ENCODE measurements around the gene NEDD4L.

NEDD4L gene

GRCh38 chr18:58095655-58096054, 51.6 kb downstream of the NEDD4L start:
- no peak for DNase-seq

- DNase-seq, result no peak
These were observed 52.6 kb downstream of the NEDD4L start for GRCh38 chr18:58096658-58097057.

- DNase-seq, result no peak
These were observed 53.3 kb downstream of the NEDD4L start for GRCh38 chr18:58097121-58097906.

DNA sequence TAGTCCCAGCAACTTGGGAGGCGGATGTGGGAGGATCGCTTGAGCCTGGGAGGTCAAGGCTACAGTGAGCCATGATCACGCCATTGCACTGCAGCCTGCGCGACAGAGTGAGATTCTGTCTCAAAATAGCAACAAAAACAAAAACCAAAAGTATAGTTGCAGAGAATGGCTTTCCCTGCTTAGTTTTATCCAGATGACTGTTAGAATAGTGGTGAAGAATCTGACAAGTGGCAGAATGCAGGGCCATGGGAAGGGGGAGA, 53.8 kb downstream of the NEDD4L start:
- no peak for DNase-seq

- no peak for DNase-seq
These were observed 54.7 kb downstream of the NEDD4L start for GRCh38 chr18:58098706-58099105.

- DNase-seq, result no peak
These were observed 56.1 kb downstream of the NEDD4L start for GRCh38 chr18:58100154-58100553.

DNA sequence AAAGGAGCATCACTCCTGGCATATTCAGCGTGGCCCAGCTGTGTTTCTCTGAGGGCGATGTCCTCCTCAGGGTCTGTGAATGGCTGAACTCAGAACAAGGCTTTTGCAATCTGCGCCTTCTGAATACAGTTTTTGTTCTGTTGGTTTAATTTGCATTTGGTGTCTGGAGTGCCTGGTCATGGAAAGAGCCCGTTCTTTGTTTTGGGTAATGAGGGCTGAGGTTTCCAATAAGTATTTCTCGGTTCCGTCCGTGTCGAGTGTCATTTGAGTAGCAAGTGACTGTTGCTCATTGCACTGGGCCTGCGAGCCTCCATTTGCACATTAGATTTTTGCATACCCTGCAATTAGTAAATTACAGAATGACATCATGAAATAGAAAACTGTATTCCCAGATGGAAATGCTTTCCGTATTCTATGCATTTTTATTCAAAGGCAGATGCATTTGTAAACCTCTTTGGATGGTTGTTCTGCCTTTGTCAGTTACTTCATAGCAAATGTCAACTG, 57.3 kb downstream of the NEDD4L start:
- no peak for DNase-seq

DNA sequence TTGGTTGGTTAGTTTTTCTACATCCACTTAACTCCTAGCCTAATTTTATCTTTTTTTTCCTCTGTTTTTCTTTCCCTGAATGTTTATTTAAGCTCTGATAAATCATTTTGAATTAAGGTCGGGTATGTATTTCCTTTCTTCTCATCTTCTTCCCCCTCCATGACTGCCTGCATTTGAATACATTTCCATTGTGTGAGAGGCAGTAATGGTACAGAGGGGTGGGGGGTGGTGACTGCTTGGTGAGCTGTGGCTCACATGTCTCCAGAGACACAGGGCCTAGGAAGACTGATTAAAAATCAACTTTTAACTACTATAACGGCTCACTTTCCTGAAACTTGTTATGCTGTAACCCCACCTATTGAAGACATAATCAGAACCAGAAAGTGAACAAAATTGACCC, 58.0 kb downstream of the NEDD4L start:
- no peak for DNase-seq

- no peak for DNase-seq
These were observed 58.8 kb downstream of the NEDD4L start for GRCh38 chr18:58102875-58103274.

DNA sequence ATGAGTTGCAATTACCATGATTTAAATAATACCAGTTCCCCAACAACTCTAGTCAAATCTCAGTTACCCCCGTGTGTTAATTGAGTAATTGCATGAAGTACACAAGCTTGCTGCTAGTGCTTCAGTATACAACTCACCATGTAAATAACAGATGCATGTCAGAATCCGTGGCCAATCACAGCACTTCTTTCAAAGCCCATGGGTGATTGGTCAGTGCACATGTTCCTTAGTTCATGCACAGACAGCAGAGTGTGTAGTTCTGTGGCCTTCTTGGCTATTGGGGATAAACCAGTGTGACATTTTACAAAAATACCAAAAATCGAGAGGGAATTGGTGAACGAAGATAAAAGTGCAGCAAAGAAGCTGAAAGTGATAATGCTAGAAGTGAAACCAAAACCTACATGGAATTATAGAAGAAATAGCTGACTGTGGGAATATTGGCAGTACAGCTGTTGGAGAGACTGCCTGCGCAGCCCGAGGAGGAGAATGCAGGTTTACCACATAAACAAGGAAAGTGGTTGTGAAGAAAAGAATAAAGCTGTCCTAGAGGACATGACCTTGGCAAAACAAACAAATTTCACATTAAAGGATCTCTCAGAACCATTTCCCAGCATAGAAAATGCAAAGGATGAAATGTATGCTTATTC, 59.4 kb downstream of the NEDD4L start:
- DNase-seq, result no peak

DNA sequence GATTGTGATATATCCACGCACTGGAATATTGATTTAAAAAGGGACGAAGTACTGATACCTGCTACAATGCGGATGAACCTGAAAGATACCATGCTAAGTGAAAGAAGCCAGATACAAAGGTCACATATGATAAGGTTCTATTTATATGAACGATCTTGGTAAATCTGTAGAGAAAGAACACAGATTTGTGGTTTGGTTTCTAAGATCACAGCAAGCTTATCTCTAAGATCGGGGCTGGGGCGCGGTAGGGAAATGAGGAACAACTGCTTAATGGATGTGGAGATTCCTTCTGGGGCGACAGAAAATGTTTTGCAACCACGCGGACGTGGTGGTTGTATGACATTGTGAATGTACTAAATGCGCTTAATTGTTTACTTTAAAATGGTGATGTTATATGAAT, 60.1 kb downstream of the NEDD4L start:
- DNase-seq, result no peak

DNA sequence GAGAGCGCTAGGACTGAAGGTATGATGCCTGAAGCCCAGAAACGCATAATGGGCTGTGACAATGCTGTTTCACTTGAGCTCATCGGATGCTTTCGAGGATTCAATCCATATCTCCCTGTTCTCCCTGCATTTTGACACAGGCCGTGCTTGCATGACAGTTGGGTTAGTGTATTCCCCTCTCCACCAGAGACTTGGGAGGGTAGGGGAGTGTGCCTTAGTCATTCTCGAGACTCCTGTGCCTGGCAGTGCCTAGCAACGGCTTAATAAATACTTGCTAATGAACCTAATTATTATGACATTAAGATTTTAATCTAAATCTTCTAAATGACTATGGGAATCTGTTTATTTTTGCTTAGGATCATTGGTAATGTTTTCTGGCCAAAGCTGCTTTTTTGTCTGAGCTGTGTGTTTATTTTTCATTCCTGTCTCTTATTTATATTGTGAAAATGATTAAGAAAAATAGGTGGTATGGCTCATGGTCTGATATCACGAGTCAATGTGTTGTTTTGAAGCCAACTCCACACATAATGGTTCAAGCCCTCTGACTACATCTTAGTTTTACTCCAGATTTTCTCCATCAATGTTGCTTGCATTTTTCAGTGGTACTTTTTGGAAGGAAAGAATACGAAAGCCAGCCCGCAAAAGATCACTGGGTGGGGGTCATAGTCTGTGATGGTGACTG, 61.3 kb downstream of the NEDD4L start:
- no peak for DNase-seq

DNA sequence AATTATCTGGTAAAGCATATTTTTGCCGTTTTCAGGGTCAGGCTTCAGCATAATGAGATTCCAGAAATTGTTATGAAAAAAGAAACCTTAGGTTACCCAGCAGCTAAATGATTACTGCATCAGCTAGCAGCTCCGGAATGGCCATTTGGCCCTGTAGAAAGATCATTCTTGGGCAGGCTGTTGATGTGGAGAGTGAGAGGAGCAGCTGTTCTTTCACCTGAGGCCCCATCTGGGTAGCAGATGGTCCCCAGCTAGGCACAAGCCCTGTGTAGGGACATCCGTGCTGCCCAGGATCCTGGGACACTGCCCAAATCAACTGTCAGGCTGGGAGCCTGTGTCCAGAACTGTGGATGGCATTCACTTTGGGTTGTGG, 61.8 kb downstream of the NEDD4L start:
- DNase-seq, result no peak

- no peak for DNase-seq
These were observed 62.5 kb downstream of the NEDD4L start for GRCh38 chr18:58106289-58107070.

DNA sequence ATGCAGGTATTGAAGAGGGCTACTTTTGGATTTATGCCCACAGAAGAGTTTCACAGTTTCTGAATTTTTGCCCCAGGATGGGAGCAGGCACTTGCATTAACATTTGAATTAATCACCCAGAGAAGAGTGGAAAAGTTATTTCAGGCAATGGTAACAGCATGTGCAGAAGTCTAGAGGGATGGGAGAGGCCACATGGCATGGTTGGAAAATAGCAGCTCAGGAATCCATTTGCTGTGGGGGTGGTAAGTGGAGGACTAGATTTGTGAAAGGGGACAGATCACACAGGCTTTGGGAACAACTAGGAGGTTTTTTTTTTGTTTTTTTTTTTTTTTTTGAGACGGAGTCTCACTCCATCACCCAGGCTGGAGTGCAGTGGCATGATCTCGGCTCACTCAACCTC, 65.2 kb downstream of the NEDD4L start:
- no peak for DNase-seq

DNA sequence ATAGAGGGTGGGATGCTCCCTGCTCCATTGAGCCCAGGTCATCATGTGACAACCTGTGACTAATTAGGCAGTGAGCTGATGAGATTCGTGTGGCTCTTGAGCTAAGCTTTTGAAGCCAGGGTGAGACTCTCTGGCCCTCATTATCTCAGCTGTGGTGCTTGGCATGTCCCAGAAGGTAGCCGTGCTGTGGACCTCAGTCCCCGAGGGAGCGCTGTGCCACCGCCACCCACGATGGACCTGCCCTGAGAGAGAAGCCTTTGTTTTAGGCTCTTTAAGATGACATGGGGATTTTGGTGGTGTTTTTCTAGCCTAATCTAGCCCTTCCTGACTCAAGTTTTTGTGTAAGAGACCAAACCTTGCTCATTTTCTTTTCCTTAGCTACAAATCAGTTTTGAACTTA, 66.4 kb downstream of the NEDD4L start:
- DNase-seq, result no peak

DNA sequence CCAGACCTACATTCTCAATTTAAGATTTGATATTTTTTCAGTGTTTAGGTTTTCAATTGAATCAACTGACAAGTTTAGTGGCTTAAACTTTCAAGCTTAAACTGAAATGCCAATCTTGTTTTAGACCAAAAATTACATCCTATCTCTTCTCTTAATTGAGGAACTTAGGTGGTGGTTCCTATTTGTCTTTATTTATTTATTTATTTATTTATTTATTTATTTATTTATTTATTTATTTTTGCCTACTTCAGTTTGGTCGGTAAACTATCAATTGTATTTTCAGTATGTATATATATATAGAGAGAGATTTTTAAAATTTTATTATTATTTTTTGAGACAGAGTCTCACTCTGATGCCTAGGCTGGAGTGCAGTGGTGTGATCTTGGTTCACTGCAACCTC, 68.1 kb downstream of the NEDD4L start:
- DNase-seq, result no peak

DNA sequence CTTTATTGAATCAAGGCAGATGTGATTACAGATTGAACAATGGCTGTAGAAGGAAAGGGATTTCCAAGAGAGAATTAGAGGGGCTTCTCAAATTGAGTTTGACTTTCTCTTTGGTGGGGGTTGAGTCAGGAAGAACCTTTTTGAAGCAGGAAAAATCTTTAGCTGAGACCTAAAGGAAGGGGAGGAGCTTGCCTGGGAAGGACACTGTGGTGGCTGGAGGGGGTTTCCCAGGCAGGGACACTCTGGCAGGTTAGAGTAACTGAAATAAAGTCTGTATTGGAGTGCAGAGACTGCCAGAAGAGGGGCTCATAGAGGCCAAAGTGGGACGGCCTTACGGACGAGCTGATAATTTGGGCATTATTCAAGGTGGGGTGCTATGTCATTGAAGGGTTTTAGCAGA, 69.3 kb downstream of the NEDD4L start:
- DNase-seq, result no peak

DNA sequence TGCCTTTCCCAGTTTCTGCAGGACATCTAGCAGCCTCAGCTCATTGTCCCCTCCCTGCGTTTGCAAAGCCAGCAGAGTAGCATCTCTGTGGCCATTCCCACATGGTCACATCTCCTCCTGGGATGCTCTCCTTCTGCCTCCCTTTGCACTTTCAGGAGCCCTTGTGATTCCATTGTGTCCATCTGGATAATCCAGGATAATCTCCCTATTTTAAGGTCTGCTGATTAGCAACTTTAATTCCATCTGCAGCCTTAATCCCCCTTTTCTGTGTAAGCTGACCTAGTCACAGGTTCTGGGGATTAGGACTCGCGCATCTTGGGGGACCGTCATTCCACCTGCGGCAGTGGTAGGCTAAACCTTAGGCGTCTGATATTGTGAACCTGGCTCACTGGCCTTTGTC, 70.7 kb downstream of the NEDD4L start:
- DNase-seq, result no peak

- no peak for DNase-seq
These were observed 72.8 kb downstream of the NEDD4L start for GRCh38 chr18:58116818-58117217.

DNA sequence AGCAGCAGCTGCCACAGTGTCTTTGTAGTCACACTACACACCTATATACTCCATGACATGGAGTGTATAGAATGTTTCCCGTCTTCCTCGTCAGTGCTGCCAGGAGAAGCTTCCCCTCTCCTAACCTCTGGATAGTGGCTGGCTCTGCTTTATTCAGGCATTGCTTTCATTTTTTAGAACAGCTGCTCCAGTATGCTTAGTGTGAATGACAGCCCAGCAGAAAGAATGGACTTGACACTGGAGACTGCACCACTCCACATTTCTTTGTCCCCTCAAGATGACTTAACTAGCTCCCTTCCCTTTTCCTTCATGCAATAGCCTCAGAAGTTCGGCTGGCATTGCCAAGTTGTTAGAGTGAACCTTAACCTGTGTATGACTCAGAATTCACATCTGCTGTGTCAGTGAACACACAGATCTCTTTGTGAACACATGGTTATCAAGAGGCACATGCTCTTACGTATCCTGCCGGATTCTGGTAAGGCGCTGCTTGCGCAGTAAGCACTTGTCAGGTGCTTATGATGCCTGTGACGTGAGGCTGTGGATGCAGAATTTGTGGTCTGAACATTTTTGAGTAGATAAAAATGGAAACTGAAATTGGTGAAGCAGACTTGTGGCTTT, 73.9 kb downstream of the NEDD4L start:
- DNase-seq, result no peak

DNA sequence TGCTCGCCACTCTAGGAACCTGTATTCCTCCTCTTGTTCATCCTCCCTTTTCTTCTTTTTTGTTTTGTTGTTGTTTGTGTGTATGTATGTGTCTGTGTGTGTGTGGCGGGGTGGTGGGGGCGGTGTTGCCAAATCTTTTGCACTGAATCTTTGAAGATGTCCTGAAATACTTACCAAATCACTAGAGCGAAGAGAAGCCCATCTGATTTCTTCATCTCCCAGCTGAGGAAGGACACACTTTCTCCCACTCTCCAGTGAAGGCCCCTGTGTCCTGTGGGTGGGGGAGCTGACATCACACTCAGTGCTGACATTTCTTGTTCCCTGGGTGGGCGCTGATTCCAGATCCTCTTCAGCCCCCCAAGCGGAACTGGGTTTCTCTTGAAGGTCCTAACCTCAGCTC, 74.5 kb downstream of the NEDD4L start:
- no peak for DNase-seq

GRCh38 chr18:58119819-58120218, 75.8 kb downstream of the NEDD4L start:
- no peak for DNase-seq

Data from effector CD4-positive, alpha-beta T cell (primary cell).